Glutamatergic neuron (in vitro differentiated cells): ENCODE data around the gene LRP1B. TPM values are rescaled to one million over a fixed set of nuclear protein-coding genes. Genes with fewer than 3 reads are reported as not detected.

ENCODE experiments used
- DNase-seq: peaks from one replicate; pipeline ENCODE4 v3.0.0; 2022
- H3K27ac Mint-ChIP-seq: one replicate; pipeline ENCODE4 v1.8.0; 2020; ENCODE audit warnings: mild to moderate bottlenecking, mixed read lengths, inconsistent platforms; ENCODE audit not compliant: unreplicated experiment
- H3K27me3 Mint-ChIP-seq: one replicate; pipeline ENCODE4 v1.8.0; 2020; ENCODE audit warnings: mild to moderate bottlenecking, moderate library complexity, mixed read lengths, inconsistent platforms; ENCODE audit not compliant: unreplicated experiment
- H3K36me3 Mint-ChIP-seq: one replicate; pipeline ENCODE4 v1.8.0; 2020; ENCODE audit warnings: mild to moderate bottlenecking, mixed read lengths, inconsistent platforms; ENCODE audit not compliant: unreplicated experiment
- H3K4me1 Mint-ChIP-seq: one replicate; pipeline ENCODE4 v1.8.0; 2020; ENCODE audit warnings: mild to moderate bottlenecking, low read depth, mixed read lengths, inconsistent platforms; ENCODE audit not compliant: unreplicated experiment
- H3K4me3 Mint-ChIP-seq: one replicate; pipeline ENCODE4 v1.8.0; 2020; ENCODE audit warnings: mild to moderate bottlenecking, mixed read lengths, inconsistent platforms; ENCODE audit not compliant: unreplicated experiment
- H3K9me3 Mint-ChIP-seq: one replicate; pipeline ENCODE4 v1.8.0; 2020; ENCODE audit warnings: mild to moderate bottlenecking, moderate library complexity, mixed read lengths, inconsistent platforms; ENCODE audit not compliant: unreplicated experiment
- CTCF ChIP-seq: fragments of 200-600 bp; sonication (generic); IDR thresholded peaks from one replicate; pipeline ENCODE4 v1.5.0; 2021; ENCODE audit not compliant: partially characterized antibody, unreplicated experiment
- total RNA-seq: library from RNA; stranded (reverse); fragmentation: NEBNext Ultra II Directional; extraction: Animal tissue kit (Norgen Biotek cat#: 25700); gene quantifications from one replicate; pipeline ENCODE4 v1.2.1, GENCODE V29; 2021; ENCODE audit not compliant: unreplicated experiment

The LRP1B gene
- total RNA-seq, 1 donor from 2014 or later = 28.7 TPM

- no peaks in the 10 kb centered on the region for H3K27me3 Mint-ChIP-seq
- peaks cover 2% of the 10 kb centered on the region for H3K9me3 Mint-ChIP-seq
- peaks cover 4% of the 10 kb centered on the region for H3K4me1 Mint-ChIP-seq
- H3K4me3 Mint-ChIP-seq = no peak overlapping the region
- DNase-seq = no peak
- peak; percentile 76 for TF ChIP-seq CTCF
- H3K36me3 Mint-ChIP-seq = no peaks in the 10 kb centered on the region
- no peak overlapping the region for H3K27ac Mint-ChIP-seq
Observed at GRCh38 chr2:140863713-140864112, 1267.1 kb downstream of the LRP1B start.

GRCh38 chr2:140862181-140862580, 1268.6 kb downstream of the LRP1B start:
- TF ChIP-seq CTCF = no peak
- H3K4me3 Mint-ChIP-seq = no peak overlapping the region
- H3K9me3 Mint-ChIP-seq = no peaks in the 10 kb centered on the region
- no peaks in the 10 kb centered on the region for H3K36me3 Mint-ChIP-seq
- DNase-seq = no peak
- no peaks in the 10 kb centered on the region for H3K27me3 Mint-ChIP-seq
- no peak overlapping the region for H3K27ac Mint-ChIP-seq
- H3K4me1 Mint-ChIP-seq = peaks cover 4% of the 10 kb centered on the region

- Mint-ChIP-seq H3K4me1 (peaks cover 4% of the 10 kb centered on the region), H3K4me3 (no peak overlapping the region), H3K9me3 (no peaks in the 10 kb centered on the region), H3K27ac (no peak overlapping the region), H3K27me3 (no peaks in the 10 kb centered on the region), H3K36me3 (no peaks in the 10 kb centered on the region)
- no peak for DNase-seq
- TF ChIP-seq CTCF = no peak
Observed at GRCh38 chr2:140861666-140862065, 1269.2 kb downstream of the LRP1B start.

- Mint-ChIP-seq H3K4me1 (no peaks in the 10 kb centered on the region), H3K27me3 (no peaks in the 10 kb centered on the region), H3K9me3 (no peaks in the 10 kb centered on the region), H3K36me3 (no peaks in the 10 kb centered on the region), H3K4me3 (no peak overlapping the region), H3K27ac (no peak overlapping the region)
- no peak for TF ChIP-seq CTCF
- no peak for DNase-seq
Observed at GRCh38 chr2:140855471-140855870, 1275.3 kb downstream of the LRP1B start.

- H3K36me3 Mint-ChIP-seq = no peaks in the 10 kb centered on the region
- no peaks in the 10 kb centered on the region for H3K27me3 Mint-ChIP-seq
- no peak overlapping the region for H3K27ac Mint-ChIP-seq
- no peaks in the 10 kb centered on the region for H3K4me1 Mint-ChIP-seq
- no peak overlapping the region for H3K4me3 Mint-ChIP-seq
- no peak for DNase-seq
- no peaks in the 10 kb centered on the region for H3K9me3 Mint-ChIP-seq
- no peak for TF ChIP-seq CTCF
Observed at GRCh38 chr2:140851258-140851981, 1279.4 kb downstream of the LRP1B start.
